H9 (cell line): Measurements from ENCODE around the gene ANKH. TPM values are rescaled to one million over a fixed set of nuclear protein-coding genes. Genes with fewer than 3 reads are reported as not detected.

Experiments
- DNase-seq: peaks from one replicate; pipeline ENCODE4 v3.0.0-alpha.2; 2017
- H2AFZ ChIP-seq: one replicate; pipeline ENCODE4 v1.6.1; 2013; ENCODE audit warnings: mild to moderate bottlenecking, low read length, control low read depth, moderate library complexity
- H2AK5ac ChIP-seq: 2 replicates; pipeline ENCODE4 v1.6.1; 2013; ENCODE audit warnings: low read length, control low read depth, mixed read lengths; ENCODE audit not compliant: insufficient read length
- H2BK120ac ChIP-seq: one replicate; pipeline ENCODE4 v1.6.1; 2013; ENCODE audit warnings: low read depth, mild to moderate bottlenecking, low read length, control low read depth, inconsistent platforms; ENCODE audit not compliant: poor library complexity, severe bottlenecking
- H2BK12ac ChIP-seq: 2 replicates; pipeline ENCODE4 v1.6.1; 2013; ENCODE audit warnings: low read length, control low read depth, mixed read lengths, low read depth; ENCODE audit not compliant: insufficient read length
- H2BK15ac ChIP-seq: 2 replicates; pipeline ENCODE4 v1.6.1; 2013; ENCODE audit warnings: low read depth, low read length, control low read depth
- H2BK20ac ChIP-seq: one replicate; pipeline ENCODE4 v1.6.1; 2013; ENCODE audit warnings: low read depth, mild to moderate bottlenecking, low read length, control low read depth, inconsistent platforms; ENCODE audit not compliant: poor library complexity, severe bottlenecking
- H2BK5ac ChIP-seq: 2 replicates; pipeline ENCODE4 v1.6.1; 2013; ENCODE audit warnings: low read length, control low read depth, mixed read lengths; ENCODE audit not compliant: insufficient read length
- H3K14ac ChIP-seq: 2 replicates; pipeline ENCODE4 v1.6.1; 2013; ENCODE audit warnings: low read length, control low read depth; ENCODE audit not compliant: insufficient read depth
- H3K18ac ChIP-seq: 2 replicates; pipeline ENCODE4 v1.6.1; 2013; ENCODE audit warnings: low read depth, mild to moderate bottlenecking, mixed read lengths, low read length, control low read depth; ENCODE audit not compliant: insufficient read length
- H3K23ac ChIP-seq: 2 replicates; pipeline ENCODE4 v1.6.1; 2013; ENCODE audit warnings: low read length, control low read depth, mixed read lengths, low read depth; ENCODE audit not compliant: insufficient read length
- H3K23me2 ChIP-seq: 2 replicates; pipeline ENCODE4 v1.6.1; 2013; ENCODE audit warnings: low read depth, mild to moderate bottlenecking, mixed read lengths, low read length, control low read depth; ENCODE audit not compliant: insufficient read length, poor library complexity, severe bottlenecking
- H3K27ac ChIP-seq: 2 replicates; pipeline ENCODE4 v1.5.1; 2013; ENCODE audit warnings: low read length, control low read depth, mixed read lengths, low read depth; ENCODE audit not compliant: insufficient read length
- H3K27me3 ChIP-seq: 2 replicates; pipeline ENCODE4 v1.6.1; 2013; ENCODE audit warnings: low read length, control low read depth, inconsistent platforms; ENCODE audit not compliant: insufficient read depth
- H3K4ac ChIP-seq: 2 replicates; pipeline ENCODE4 v1.6.1; 2013; ENCODE audit warnings: low read depth, mild to moderate bottlenecking, control low read depth, inconsistent platforms, low read length, moderate library complexity
- H3K4me1 ChIP-seq: 2 replicates; pipeline ENCODE4 v1.6.1; 2013; ENCODE audit warnings: low read length, control low read depth, inconsistent platforms; ENCODE audit not compliant: insufficient read depth
- H3K4me2 ChIP-seq: 2 replicates; pipeline ENCODE4 v1.6.1; 2013; ENCODE audit warnings: low read length, control low read depth, mixed read lengths; ENCODE audit not compliant: insufficient read length, insufficient read depth
- H3K56ac ChIP-seq: 2 replicates; pipeline ENCODE4 v1.6.1; 2013; ENCODE audit warnings: low read depth, mild to moderate bottlenecking, mixed read lengths, low read length, control low read depth; ENCODE audit not compliant: insufficient read length
- H3K79me1 ChIP-seq: 2 replicates; pipeline ENCODE4 v1.6.1; 2013; ENCODE audit warnings: low read depth, mild to moderate bottlenecking, moderate library complexity, low read length, control low read depth, inconsistent platforms; ENCODE audit not compliant: insufficient read depth, poor library complexity, severe bottlenecking
- H3K79me2 ChIP-seq: 2 replicates; pipeline ENCODE4 v1.6.1; 2013; ENCODE audit warnings: low read length, control low read depth, inconsistent platforms; ENCODE audit not compliant: insufficient read depth
- H3K9ac ChIP-seq: 2 replicates; pipeline ENCODE4 v1.6.1; 2013; ENCODE audit warnings: low read length, control low read depth, mixed read lengths; ENCODE audit not compliant: insufficient read length; ENCODE audit errors: extremely low read depth
- H3K9me3 ChIP-seq: one replicate; pipeline ENCODE4 v1.6.1; 2013; ENCODE audit warnings: low read depth, low read length, inconsistent platforms; ENCODE audit not compliant: control insufficient read depth
- H3T11ph ChIP-seq: one replicate; pipeline ENCODE4 v1.6.1; 2013; ENCODE audit warnings: mild to moderate bottlenecking, low read length, control low read depth, inconsistent platforms
- H4K20me1 ChIP-seq: one replicate; pipeline ENCODE4 v1.6.1; 2013; ENCODE audit not compliant: control insufficient read depth, insufficient read length, insufficient read depth
- H4K5ac ChIP-seq: 2 replicates; pipeline ENCODE4 v1.6.1; 2013; ENCODE audit warnings: low read depth, mild to moderate bottlenecking, mixed read lengths, low read length, control low read depth; ENCODE audit not compliant: insufficient read length
- H4K8ac ChIP-seq: replicated peaks from 2 replicates; pipeline ENCODE4 v1.6.1; 2013; ENCODE audit warnings: low read length, control low read depth, mixed read lengths, low read depth; ENCODE audit not compliant: insufficient read length
- H4K91ac ChIP-seq: 2 replicates; pipeline ENCODE4 v1.6.1; 2013; ENCODE audit warnings: low read depth, mild to moderate bottlenecking, moderate library complexity, mixed read lengths, low read length, control low read depth; ENCODE audit not compliant: insufficient read length
- H3K27ac Mint-ChIP-seq, 3 experiments: 2 replicates in 2 of 3; 3 replicates in 1 of 3; pipeline ENCODE4 v1.8.0; 2020 to 2021; ENCODE audit warnings: mixed read lengths in 3 of 3, mild to moderate bottlenecking in 1 of 3, moderate library complexity in 1 of 3
- H3K27me3 Mint-ChIP-seq: 2 replicates; pipeline ENCODE4 v1.8.0; 2021; ENCODE audit warnings: low read depth, mild to moderate bottlenecking, moderate library complexity, mixed read lengths
- H3K36me3 Mint-ChIP-seq, 3 experiments: 2 replicates in 2 of 3; 3 replicates in 1 of 3; pipeline ENCODE4 v1.8.0; 2020 to 2021; ENCODE audit warnings: low read depth in 3 of 3, mixed read lengths in 3 of 3; ENCODE audit not compliant: insufficient read depth in 1 of 3
- H3K4me1 Mint-ChIP-seq, 2 experiments: 2 replicates each; pipeline ENCODE4 v1.8.0; 2020; ENCODE audit warnings: mixed read lengths in 2 of 2
- H3K4me3 Mint-ChIP-seq, 2 experiments: 2 replicates in 1 of 2; 3 replicates in 1 of 2; pipeline ENCODE4 v1.8.0; 2020 to 2021; ENCODE audit warnings: mild to moderate bottlenecking in 2 of 2, mixed read lengths in 2 of 2, moderate library complexity in 1 of 2
- H3K9me3 Mint-ChIP-seq, 2 experiments: 2 replicates in 1 of 2; 3 replicates in 1 of 2; pipeline ENCODE4 v1.8.0; 2020; ENCODE audit warnings: mild to moderate bottlenecking in 2 of 2, mixed read lengths in 2 of 2, moderate library complexity in 1 of 2
- WGBS: extraction: QIAGEN DNeasy Blood & Tissue Kit; methylation state at CpG from one replicate; pipeline ENCODE4 v1.1.7; 2013; ENCODE audit warnings: missing lambda C conversion rate, low lambda C conversion rate, mixed read lengths; ENCODE audit not compliant: insufficient read length; ENCODE audit errors: extremely low coverage; 5-methylcytosine and 5-hydroxymethylcytosine counted together
- microRNA-seq: library from miRNA; unstranded; fragments of <30 nt; microRNA quantifications from one replicate; pipeline ENCODE4, GENCODE V29; 2020; ENCODE audit warnings: borderline microRNAs expressed
- total RNA-seq: library from RNA; stranded (reverse); gene quantifications from 2 replicates; pipeline ENCODE4 v1.2.1, GENCODE V29; 2021
- TF ChIP-seq, protein P1 (sequence below): fragments of 200-600 bp; sonication (generic); conservative IDR thresholded peaks from 3 replicates; pipeline ENCODE4 v1.8.0; 2021; ENCODE audit warnings: antibody characterized with exemption, mild to moderate bottlenecking

ANKH gene
- total RNA-seq, 1 experiment from 2014 or later = 9.6 TPM

DNA sequence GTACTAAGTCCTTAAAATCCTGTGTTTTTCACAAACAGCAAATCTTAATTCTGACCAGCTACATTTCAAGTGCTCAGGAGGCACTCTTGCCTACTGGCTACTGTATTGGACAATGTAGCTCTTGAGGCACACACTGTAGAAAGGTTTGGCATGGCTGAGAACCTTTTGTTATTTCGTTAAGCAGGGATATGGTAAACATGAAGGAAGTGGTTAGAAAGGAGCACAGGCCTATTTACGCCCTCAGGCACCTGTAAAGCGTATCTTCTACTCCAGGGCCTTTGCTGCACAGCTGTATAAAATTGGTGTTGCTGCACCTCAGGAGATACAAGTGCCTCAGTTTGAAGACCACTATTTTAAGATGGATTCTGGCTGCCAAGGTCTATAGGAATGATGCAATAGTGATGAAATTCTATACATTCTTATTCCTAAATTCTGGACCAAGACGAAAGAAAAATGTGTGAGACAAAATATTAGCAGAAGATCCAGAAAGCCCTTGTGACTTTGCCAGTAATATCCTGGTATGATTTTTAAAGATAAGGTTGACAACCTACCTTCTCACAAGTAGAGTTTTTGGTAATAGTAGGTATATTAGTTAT, 216.3 kb downstream of the ANKH start:
- Mint-ChIP-seq H3K9me3 (no peaks in the 10 kb centered on the region), H3K27ac (no peak overlapping the region), H3K27me3 (no peaks in the 10 kb centered on the region; the same call in 1 of the 2 replicates), H3K4me3 (no peak overlapping the region), H3K4me1 (no peaks in the 10 kb centered on the region), H3K36me3 (no peaks in the 10 kb centered on the region)
- no peak overlapping the region for H3T11ph ChIP-seq
- WGBS = no CpG with 5 or more reads among the region's 4 CpGs
- H4K5ac ChIP-seq = no peak overlapping the region
- H3K4me2 ChIP-seq = no peak overlapping the region
- no peak overlapping the region for H3K4ac ChIP-seq
- no peak overlapping the region for H2BK12ac ChIP-seq
- no peak overlapping the region for H2BK15ac ChIP-seq
- H4K91ac ChIP-seq = no peak overlapping the region
- no peak overlapping the region for H3K18ac ChIP-seq
- no peak overlapping the region for H2BK120ac ChIP-seq
- H4K8ac ChIP-seq = no peak overlapping the region
- no peak overlapping the region for H3K14ac ChIP-seq
- H3K27me3 ChIP-seq = no peaks in the 10 kb centered on the region
- H2BK5ac ChIP-seq = no peak overlapping the region
- no peaks in the 10 kb centered on the region for H3K4me1 ChIP-seq
- H3K23ac ChIP-seq = no peak overlapping the region
- H3K9me3 ChIP-seq = no peaks in the 10 kb centered on the region
- H2AFZ ChIP-seq = no peak overlapping the region
- H3K27ac ChIP-seq = no peak overlapping the region
- H3K23me2 ChIP-seq = no peaks in the 10 kb centered on the region
- no peak overlapping the region for H2AK5ac ChIP-seq
- H3K79me2 ChIP-seq = no peaks in the 10 kb centered on the region
- DNase-seq = no peak
- no peak overlapping the region for H3K56ac ChIP-seq
- H4K20me1 ChIP-seq = no peaks in the 10 kb centered on the region
- no peaks in the 10 kb centered on the region for H3K79me1 ChIP-seq
- no peak overlapping the region for H3K9ac ChIP-seq
- TF ChIP-seq, protein P1, sequence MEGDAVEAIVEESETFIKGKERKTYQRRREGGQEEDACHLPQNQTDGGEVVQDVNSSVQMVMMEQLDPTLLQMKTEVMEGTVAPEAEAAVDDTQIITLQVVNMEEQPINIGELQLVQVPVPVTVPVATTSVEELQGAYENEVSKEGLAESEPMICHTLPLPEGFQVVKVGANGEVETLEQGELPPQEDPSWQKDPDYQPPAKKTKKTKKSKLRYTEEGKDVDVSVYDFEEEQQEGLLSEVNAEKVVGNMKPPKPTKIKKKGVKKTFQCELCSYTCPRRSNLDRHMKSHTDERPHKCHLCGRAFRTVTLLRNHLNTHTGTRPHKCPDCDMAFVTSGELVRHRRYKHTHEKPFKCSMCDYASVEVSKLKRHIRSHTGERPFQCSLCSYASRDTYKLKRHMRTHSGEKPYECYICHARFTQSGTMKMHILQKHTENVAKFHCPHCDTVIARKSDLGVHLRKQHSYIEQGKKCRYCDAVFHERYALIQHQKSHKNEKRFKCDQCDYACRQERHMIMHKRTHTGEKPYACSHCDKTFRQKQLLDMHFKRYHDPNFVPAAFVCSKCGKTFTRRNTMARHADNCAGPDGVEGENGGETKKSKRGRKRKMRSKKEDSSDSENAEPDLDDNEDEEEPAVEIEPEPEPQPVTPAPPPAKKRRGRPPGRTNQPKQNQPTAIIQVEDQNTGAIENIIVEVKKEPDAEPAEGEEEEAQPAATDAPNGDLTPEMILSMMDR = no peak
- H2BK20ac ChIP-seq = no peak overlapping the region

Small RNA genes within 50 kb of the gene (microRNA-seq; reads per million reads assigned to microRNA genes)
- not detected for gene MIR4637

Other genes starting within 250 kb of the ANKH start
- 32.1 and 35.8 TPM in 2 replicates for gene OTULIN, start 207.1 kb downstream of the ANKH start, total RNA-seq